Liver (tissue), 9 donors: ENCODE results near the gene CCDC137. TPM values are rescaled to one million over a fixed set of nuclear protein-coding genes. Genes with fewer than 3 reads are reported as not detected.

Experiments used
- DNase-seq: peaks from one replicate; pipeline ENCODE4 v3.0.0-alpha.2; 2017; ENCODE audit warnings: low spot score
- H3K27ac ChIP-seq, 2 donors: one replicate each; pipeline ENCODE4 v1.7.0; 2013; ENCODE audit warnings: inconsistent platforms in 2 of 2, low read length in 2 of 2, control low read depth in 1 of 2, low read depth in 1 of 2, mild to moderate bottlenecking in 1 of 2
- H3K27me3 ChIP-seq, 4 donors: one replicate each; pipeline versions ENCODE4 v1.6.1 to v1.7.0; 2013; ENCODE audit warnings: low read length in 3 of 4, inconsistent platforms in 1 of 4, mild to moderate bottlenecking in 1 of 4, moderate library complexity in 1 of 4; ENCODE audit not compliant: control insufficient read depth in 4 of 4, insufficient read depth in 4 of 4
- H3K36me3 ChIP-seq, 4 donors: one replicate each; pipeline versions ENCODE4 v1.6.1 to v1.7.0; 2013; ENCODE audit warnings: low read length in 3 of 4, mild to moderate bottlenecking in 3 of 4, low read depth in 1 of 4, moderate library complexity in 1 of 4; ENCODE audit not compliant: control insufficient read depth in 4 of 4, insufficient read depth in 3 of 4
- H3K4me1 ChIP-seq, 4 donors: one replicate each; pipeline versions ENCODE4 v1.6.1 to v1.7.0; 2013; ENCODE audit warnings: low read length in 3 of 4, mild to moderate bottlenecking in 3 of 4, moderate library complexity in 1 of 4; ENCODE audit not compliant: control insufficient read depth in 4 of 4, insufficient read depth in 4 of 4
- H3K4me3 ChIP-seq, 3 donors: one replicate each; pipeline versions ENCODE4 v1.6.1 to v1.7.0; 2013; ENCODE audit warnings: low read length in 3 of 3, control low read depth in 1 of 3, low read depth in 1 of 3, mild to moderate bottlenecking in 1 of 3
- H3K9ac ChIP-seq, 2 donors: one replicate each; pipeline ENCODE4 v1.7.0; 2013; ENCODE audit warnings: low read length in 2 of 2, mild to moderate bottlenecking in 2 of 2, moderate library complexity in 2 of 2, control low read depth in 1 of 2, low read depth in 1 of 2
- H3K9me3 ChIP-seq, 4 donors: one replicate each; pipeline versions ENCODE4 v1.6.1 to v1.7.0; 2013; ENCODE audit warnings: low read length in 3 of 4; ENCODE audit not compliant: control insufficient read depth in 4 of 4
- ATF3 ChIP-seq: IDR thresholded peaks from 2 replicates; pipeline ENCODE4 v1.6.1; 2016; ENCODE audit warnings: antibody characterized with exemption
- CTCF ChIP-seq: fragments of 150-350 bp; IDR thresholded peaks from 2 replicates; pipeline ENCODE4 v1.5.1; 2017; ENCODE audit warnings: improper control_type of control experiment, low read depth, low read length; ENCODE audit not compliant: missing input control
- EGR1 ChIP-seq, 2 donors: IDR thresholded peaks; 2 replicates each; pipeline ENCODE4 v1.6.1; 2016 to 2018; ENCODE audit warnings: antibody characterized with exemption in 2 of 2, low read depth in 2 of 2
- FOXA1 ChIP-seq: IDR thresholded peaks from 2 replicates; pipeline ENCODE4 v1.6.1; 2016; ENCODE audit warnings: antibody characterized with exemption
- FOXA2 ChIP-seq: IDR thresholded peaks from 2 replicates; pipeline ENCODE4 v1.6.1; 2016; ENCODE audit warnings: antibody characterized with exemption
- GABPA ChIP-seq, 2 donors: IDR thresholded peaks in 1 of 2; conservative IDR thresholded peaks in 1 of 2; 2 replicates each; pipeline ENCODE4 v1.6.1; 2016; ENCODE audit warnings: antibody characterized with exemption in 2 of 2, mild to moderate bottlenecking in 1 of 2, moderate library complexity in 1 of 2
- HNF4A ChIP-seq, 2 donors: conservative IDR thresholded peaks; 2 replicates each; pipeline ENCODE4 v1.6.1; 2016; ENCODE audit warnings: antibody characterized with exemption in 2 of 2, mild to moderate bottlenecking in 2 of 2
- HNF4G ChIP-seq: IDR thresholded peaks from 2 replicates; pipeline ENCODE4 v1.6.1; 2016; ENCODE audit warnings: antibody characterized with exemption
- JUND ChIP-seq, 2 donors: IDR thresholded peaks; 2 replicates each; pipeline ENCODE4 v1.6.1; 2016; ENCODE audit warnings: antibody characterized with exemption in 2 of 2
- MAX ChIP-seq: IDR thresholded peaks from 2 replicates; pipeline ENCODE4 v1.6.1; 2016; ENCODE audit warnings: antibody characterized with exemption
- NR2F2 ChIP-seq: IDR thresholded peaks from 2 replicates; pipeline ENCODE4 v1.6.1; 2016; ENCODE audit warnings: antibody characterized with exemption
- RAD21 ChIP-seq, 2 donors: IDR thresholded peaks; 2 replicates each; pipeline ENCODE4 v1.6.1; 2016; ENCODE audit warnings: antibody characterized with exemption in 2 of 2, mild to moderate bottlenecking in 2 of 2
- REST ChIP-seq: IDR thresholded peaks from 2 replicates; pipeline ENCODE4 v1.6.1; 2016; ENCODE audit warnings: antibody characterized with exemption, mild to moderate bottlenecking
- SP1 ChIP-seq: IDR thresholded peaks from 2 replicates; pipeline ENCODE4 v1.6.1; 2018; ENCODE audit warnings: antibody characterized with exemption, mild to moderate bottlenecking
- TAF1 ChIP-seq: conservative IDR thresholded peaks from 2 replicates; pipeline ENCODE4 v1.6.1; 2016; ENCODE audit warnings: antibody characterized with exemption, mild to moderate bottlenecking
- YY1 ChIP-seq: IDR thresholded peaks from 2 replicates; pipeline ENCODE4 v1.6.1; 2016; ENCODE audit warnings: antibody characterized with exemption, mild to moderate bottlenecking
- ZBTB33 ChIP-seq: IDR thresholded peaks from 2 replicates; pipeline ENCODE4 v1.6.1; 2016; ENCODE audit warnings: antibody characterized with exemption
- WGBS: extraction: QIAGEN DNeasy Blood & Tissue Kit; methylation state at CpG from one replicate; pipeline ENCODE4 v1.1.7; 2013; 5-methylcytosine and 5-hydroxymethylcytosine counted together
- polyA plus RNA-seq, 2 donors: library from polyadenylated mRNA; stranded (reverse) in 1 of 2; unstranded in 1 of 2; fragments of 200-250 nt in 1 of 2; fragments of >200 nt in 1 of 2; fragmentation: Nextera tagmentation in 1 of 2; extraction: Ambion mirVana in 1 of 2; gene quantifications; one replicate each; pipeline versions ENCODE4 v1.2.1 to v1.2.3, GENCODE V29; 2013 to 2015
- total RNA-seq, 2 donors: library from RNA; depleted of rRNA; stranded (reverse); fragments of >200 nt; gene quantifications; one replicate each; pipeline ENCODE4 v1.2.3, GENCODE V29; 2014
- donor health status: healthy.
- donor health status: healthy.
- donor health status: healthy.
- donor health status: healthy.
- donor health status: healthy.

CCDC137 gene
- total and polyA plus RNA-seq, 4 donors: 4.3 to 6.9 (median 5.2) TPM

- WGBS: 97% methylated on average over 12 of the region's 12 CpGs
- Histone ChIP-seq H3K27ac (no peak overlapping the region), H3K4me3 (no peak overlapping the region), H3K9ac (no peak overlapping the region), H3K27me3 (no peaks in the 10 kb centered on the region), H3K9me3 (no peaks in the 10 kb centered on the region), H3K36me3 (peaks cover 0 to 7% (median 4%) of the 10 kb centered on the region in 4 donors), H3K4me1 (peaks cover 6 to 58% (median 38%) of the 10 kb centered on the region in 4 donors)
- no peak for DNase-seq
- TF ChIP-seq YY1 (no peak), NR2F2 (no peak), RAD21 (IDR thresholded peaks at IDR 0.05) (no peak), MAX (no peak), HNF4G (no peak), ZBTB33 (no peak), HNF4A (conservative IDR thresholded peaks at IDR 0.05) (no peak), ATF3 (no peak), FOXA1 (no peak), FOXA2 (no peak), JUND (IDR thresholded peaks at IDR 0.05) (no peak), TAF1 (no peak), REST (no peak), CTCF (no peak), EGR1 (IDR thresholded peaks at IDR 0.05; ENCODE audit: low read depth in 2 of 2) (no peak), GABPA (IDR thresholded peaks at IDR 0.05 in 1 of 2, conservative IDR thresholded peaks at IDR 0.05 in 1 of 2) (no peak), SP1 (no peak)
These were observed 50.1 kb downstream of the CCDC137 start for GRCh38 chr17:81716674-81716996.
